ENCODE measurements around the gene TNNT2. TPM values are rescaled to one million over a fixed set of nuclear protein-coding genes. Genes with fewer than 3 reads are reported as not detected.

The TNNT2 gene
- total and polyA plus RNA-seq, 2 donors (not counting 1 experiment from before 2014, with no cell fraction given), result not detected

GRCh38 chr1:201366696-201367095, 10.8 kb downstream of the TNNT2 start:
- H3K4me1 ChIP-seq (ENCODE audit: control insufficient read depth in 2 of 2, insufficient read depth in 2 of 2, low read length in 2 of 2), result no peaks in the 10 kb centered on the region
- no peaks in the 10 kb centered on the region for H3K4me1 Mint-ChIP-seq
- intact Hi-C loops (cut with micrococcal nuclease), result no loop called here
- no peak overlapping the region for H3K27ac ChIP-seq (ENCODE audit: low read length in 2 of 2)
- ChIA-PET CTCF (no interaction called here), POLR2A (no interaction called here)
- no peak for ATAC-seq (ENCODE audit: low read depth)
- DNase-seq, result no peak
- no peaks in the 10 kb centered on the region for H3K9me3 ChIP-seq (ENCODE audit: control extremely low read depth in 1 of 3, control insufficient read depth in 2 of 3, insufficient read depth in 1 of 3, low read length in 2 of 3)
- H3K4me2 ChIP-seq (replicated peaks; ENCODE audit: low read depth, low read length, poor library complexity, severe bottlenecking), result no peak overlapping the region
- no peaks in the 10 kb centered on the region for H3K79me2 ChIP-seq (ENCODE audit: control insufficient read depth, insufficient read depth, low read length)
- TF ChIP-seq CTCF (IDR thresholded peaks at IDR 0.05), result no peak
- no peak for TF ChIP-seq EZH2 (IDR thresholded peaks at IDR 0.05; ENCODE audit: borderline replicate concordance, insufficient read depth, low read depth, low read length, poor library complexity, severe bottlenecking)
- H3K27me3 ChIP-seq (replicated peaks in 1 of 4; ENCODE audit: control extremely low read depth in 1 of 4, control insufficient read depth in 3 of 4, insufficient read depth in 4 of 4, low read length in 3 of 4), result peaks cover 0 to 5% (median 0%) of the 10 kb centered on the region in 4 experiments
- H3K9me3 Mint-ChIP-seq (ENCODE audit: insufficient read depth), result no peaks in the 10 kb centered on the region
- H3K4me3 ChIP-seq (ENCODE audit: control extremely low read depth in 1 of 5, extremely low read depth in 1 of 5, insufficient read depth in 1 of 5, low read depth in 2 of 5, low read length in 4 of 5), result no peak overlapping the region
- H3K36me3 ChIP-seq (replicated peaks in 1 of 2; ENCODE audit: control extremely low read depth in 1 of 2, control insufficient read depth in 1 of 2, extremely low read depth in 1 of 2, insufficient read depth in 2 of 2, low read length in 1 of 2), result no peaks in the 10 kb centered on the region
- 83% methylated on average over 7 of the region's 7 CpGs for WGBS (ENCODE audit: insufficient coverage)
- H3K9ac ChIP-seq (ENCODE audit: low read length), result no peak overlapping the region
- H2AFZ ChIP-seq (ENCODE audit: insufficient read depth, low read depth, low read length, poor library complexity, severe bottlenecking), result no peak overlapping the region
- H3K4me3 Mint-ChIP-seq, result no peak overlapping the region
- H3K27me3 Mint-ChIP-seq, result peaks cover 32% of the 10 kb centered on the region
- H3K27ac Mint-ChIP-seq, result no peak overlapping the region
- H4K20me1 ChIP-seq (ENCODE audit: control insufficient read depth, insufficient read depth, low read length, poor library complexity, severe bottlenecking), result no peaks in the 10 kb centered on the region

GRCh38 chr1:201365251-201365650, 12.2 kb downstream of the TNNT2 start:
- no peak overlapping the region for H3K4me3 Mint-ChIP-seq
- H4K20me1 ChIP-seq (ENCODE audit: control insufficient read depth, insufficient read depth, low read length, poor library complexity, severe bottlenecking), result no peaks in the 10 kb centered on the region
- ChIA-PET CTCF (no interaction called here), POLR2A (no interaction called here)
- H3K9me3 ChIP-seq (ENCODE audit: control extremely low read depth in 1 of 3, control insufficient read depth in 2 of 3, insufficient read depth in 1 of 3, low read length in 2 of 3), result no peaks in the 10 kb centered on the region
- H3K27me3 Mint-ChIP-seq, result peaks cover 24% of the 10 kb centered on the region
- no peaks in the 10 kb centered on the region for H3K79me2 ChIP-seq (ENCODE audit: control insufficient read depth, insufficient read depth, low read length)
- H3K4me3 ChIP-seq (ENCODE audit: control extremely low read depth in 1 of 5, extremely low read depth in 1 of 5, insufficient read depth in 1 of 5, low read depth in 2 of 5, low read length in 4 of 5), result no peak overlapping the region
- no peak overlapping the region for H2AFZ ChIP-seq (ENCODE audit: insufficient read depth, low read depth, low read length, poor library complexity, severe bottlenecking)
- WGBS (ENCODE audit: insufficient coverage), result 76% methylated on average over 11 of the region's 11 CpGs
- no peak overlapping the region for H3K4me2 ChIP-seq (replicated peaks; ENCODE audit: low read depth, low read length, poor library complexity, severe bottlenecking)
- no peak for DNase-seq
- no peak overlapping the region for H3K27ac Mint-ChIP-seq
- TF ChIP-seq CTCF (IDR thresholded peaks at IDR 0.05) (no peak), EZH2 (IDR thresholded peaks at IDR 0.05; ENCODE audit: borderline replicate concordance, insufficient read depth, low read depth, low read length, poor library complexity, severe bottlenecking) (no peak)
- intact Hi-C loops (cut with micrococcal nuclease), result no loop called here
- no peaks in the 10 kb centered on the region for H3K4me1 ChIP-seq (ENCODE audit: control insufficient read depth in 2 of 2, insufficient read depth in 2 of 2, low read length in 2 of 2)
- ATAC-seq (ENCODE audit: low read depth), result no peak
- H3K36me3 ChIP-seq (replicated peaks in 1 of 2; ENCODE audit: control extremely low read depth in 1 of 2, control insufficient read depth in 1 of 2, extremely low read depth in 1 of 2, insufficient read depth in 2 of 2, low read length in 1 of 2), result no peaks in the 10 kb centered on the region
- H3K27ac ChIP-seq (ENCODE audit: low read length in 2 of 2), result no peak overlapping the region
- H3K9me3 Mint-ChIP-seq (ENCODE audit: insufficient read depth), result no peaks in the 10 kb centered on the region
- H3K9ac ChIP-seq (ENCODE audit: low read length), result no peak overlapping the region
- no peaks in the 10 kb centered on the region for H3K4me1 Mint-ChIP-seq
- H3K27me3 ChIP-seq (replicated peaks in 1 of 4; ENCODE audit: control extremely low read depth in 1 of 4, control insufficient read depth in 3 of 4, insufficient read depth in 4 of 4, low read length in 3 of 4), result peaks cover 0 to 7% (median 0%) of the 10 kb centered on the region in 4 experiments

Data from B cell (primary cell).